HG03460 (cell line): ENCODE results near the gene MME.
"Not testable (repeated sequence)": the region's sequence is repeated elsewhere in the genome, so short reads cannot be mapped to it uniquely, and the experiment has no call there.

Experiments used
- ATAC-seq: cut with Tn5 transposase; IDR thresholded peaks from one replicate; pipeline ENCODE4 v1.9.1; 2021; ENCODE audit not compliant: unreplicated experiment

MME gene

DNA sequence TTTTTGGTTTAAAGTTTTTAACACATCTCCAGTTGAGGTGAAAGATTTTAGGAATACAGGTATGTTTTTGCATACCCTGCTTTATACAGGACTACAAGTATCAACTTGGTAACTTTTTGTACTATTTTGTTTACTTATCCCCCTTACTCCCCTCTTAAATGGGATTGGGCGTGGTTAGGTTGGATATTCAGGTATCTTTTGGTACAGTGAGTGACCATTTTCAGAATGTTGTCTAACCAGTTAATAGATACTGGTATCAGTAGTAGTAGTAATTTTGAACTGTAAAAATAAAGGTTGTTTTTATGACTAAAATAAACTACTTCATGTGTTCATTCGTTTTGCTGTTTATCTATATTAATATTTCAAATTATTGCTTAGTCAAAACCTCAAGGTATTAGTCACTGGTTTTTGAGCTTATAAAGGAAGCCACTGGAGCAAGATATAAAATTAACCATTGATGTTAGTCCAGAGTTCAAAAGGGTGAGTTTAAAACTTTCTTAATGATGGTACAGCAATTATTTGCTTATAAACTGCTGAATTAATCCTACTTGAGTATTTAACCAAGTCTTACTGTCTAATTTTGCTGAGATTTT, 3.3 kb downstream of the MME start:
- ATAC-seq = no peak

DNA sequence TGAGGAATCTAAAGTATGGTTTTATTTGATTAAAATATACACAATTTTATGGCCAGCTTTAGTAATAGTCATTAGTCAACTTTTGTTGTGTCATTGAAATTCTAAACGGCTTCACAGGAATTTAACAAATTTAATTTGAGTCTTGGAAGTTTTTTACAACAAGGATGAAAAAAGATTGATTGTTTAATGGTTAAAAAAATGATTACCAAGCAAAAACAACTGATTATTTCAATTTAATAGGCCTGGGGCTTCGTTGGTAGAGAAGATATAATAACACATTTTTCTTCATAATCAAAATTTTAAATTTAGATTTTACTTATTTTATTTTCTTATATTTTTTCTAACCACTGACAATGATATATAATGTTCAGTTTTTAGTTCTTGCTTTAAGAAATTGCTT, 4.4 kb downstream of the MME start:
- no peak for ATAC-seq

DNA sequence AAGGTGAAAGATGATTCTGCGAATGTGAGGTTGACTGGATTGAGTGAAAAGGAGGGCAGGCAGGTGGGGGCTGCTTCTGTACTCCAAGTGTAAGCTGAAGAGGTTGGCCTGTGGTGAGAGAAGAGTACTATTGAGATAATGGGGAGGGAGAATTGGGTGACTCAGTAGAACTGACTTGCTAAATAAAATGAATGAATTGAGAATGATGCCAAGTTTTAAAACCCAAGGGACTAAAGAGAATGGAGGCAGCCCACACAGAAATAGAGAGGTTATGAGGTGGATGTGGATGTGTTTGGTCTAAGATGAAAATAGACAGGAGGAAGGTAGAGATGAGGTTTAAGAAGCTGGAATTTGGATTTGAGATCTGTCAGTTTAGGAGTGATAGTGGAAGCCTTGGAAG, 5.9 kb downstream of the MME start:
- no peak for ATAC-seq

DNA sequence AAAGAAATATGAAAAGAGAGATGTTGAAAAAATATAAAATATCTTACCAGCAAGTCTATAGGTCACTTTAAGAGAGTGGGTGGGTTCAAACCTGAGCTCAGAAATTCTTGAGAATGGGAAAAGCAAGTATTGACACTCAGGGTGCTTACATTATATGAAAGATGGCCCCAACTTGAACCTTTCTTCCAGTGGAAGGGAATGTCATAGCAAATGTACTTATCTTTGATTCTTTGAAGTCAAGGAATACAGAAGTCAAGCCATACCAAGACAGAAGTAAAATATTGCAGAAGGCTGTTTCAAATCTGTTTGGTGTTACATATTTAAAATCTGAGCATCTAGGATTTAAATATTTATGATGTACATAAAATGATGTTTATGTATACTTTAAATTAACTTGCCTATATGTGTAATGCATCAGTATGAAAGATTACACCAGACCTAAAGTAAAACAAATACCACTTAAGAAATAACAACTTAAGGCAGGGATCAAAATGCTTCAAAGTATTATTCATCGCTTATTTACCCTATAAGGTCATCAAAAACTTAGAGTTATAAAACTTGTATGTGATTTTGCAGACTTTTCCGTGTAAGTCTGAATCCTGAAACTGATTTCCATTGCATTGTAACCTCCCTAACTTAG, 8.7 kb downstream of the MME start:
- no peak for ATAC-seq

DNA sequence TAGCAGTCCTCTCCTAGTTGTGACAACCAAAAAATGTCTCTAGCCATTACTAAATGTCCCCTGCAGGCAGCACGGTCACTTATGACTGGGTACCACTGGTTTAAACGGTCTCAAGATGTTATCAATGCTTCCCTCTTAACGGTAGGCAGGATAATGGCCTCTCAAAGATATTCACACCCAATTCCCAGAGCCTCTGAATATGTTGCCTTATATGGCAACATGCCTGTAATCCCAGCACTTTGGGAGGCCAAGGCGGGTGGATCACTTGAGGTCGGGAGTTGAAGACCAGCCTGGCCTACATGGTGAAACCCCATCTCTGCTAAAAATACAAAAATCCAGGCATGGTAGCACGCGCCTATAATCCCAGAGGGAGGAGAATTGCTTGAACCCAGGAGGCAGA, 9.4 kb downstream of the MME start:
- no peak for ATAC-seq

DNA sequence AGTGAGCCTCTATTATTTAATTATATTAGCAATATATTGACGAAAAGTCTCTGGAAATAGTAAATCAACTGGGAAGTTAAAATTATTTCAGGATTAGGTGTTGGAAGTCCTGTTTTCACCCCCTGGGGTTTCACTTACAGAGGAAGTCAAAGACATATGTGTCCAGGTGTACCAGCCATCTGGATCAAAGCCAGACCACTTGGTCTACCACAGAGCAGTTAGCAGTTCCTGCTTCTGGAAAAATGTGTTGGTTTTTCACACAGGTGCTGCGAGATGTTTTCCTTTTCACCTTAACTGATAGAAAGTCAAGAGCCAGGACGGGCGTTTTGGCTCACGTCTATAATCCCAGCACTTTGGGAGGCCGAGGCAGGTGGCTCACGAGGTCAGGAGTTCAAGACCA, 13.1 kb downstream of the MME start:
- ATAC-seq = no peak

DNA sequence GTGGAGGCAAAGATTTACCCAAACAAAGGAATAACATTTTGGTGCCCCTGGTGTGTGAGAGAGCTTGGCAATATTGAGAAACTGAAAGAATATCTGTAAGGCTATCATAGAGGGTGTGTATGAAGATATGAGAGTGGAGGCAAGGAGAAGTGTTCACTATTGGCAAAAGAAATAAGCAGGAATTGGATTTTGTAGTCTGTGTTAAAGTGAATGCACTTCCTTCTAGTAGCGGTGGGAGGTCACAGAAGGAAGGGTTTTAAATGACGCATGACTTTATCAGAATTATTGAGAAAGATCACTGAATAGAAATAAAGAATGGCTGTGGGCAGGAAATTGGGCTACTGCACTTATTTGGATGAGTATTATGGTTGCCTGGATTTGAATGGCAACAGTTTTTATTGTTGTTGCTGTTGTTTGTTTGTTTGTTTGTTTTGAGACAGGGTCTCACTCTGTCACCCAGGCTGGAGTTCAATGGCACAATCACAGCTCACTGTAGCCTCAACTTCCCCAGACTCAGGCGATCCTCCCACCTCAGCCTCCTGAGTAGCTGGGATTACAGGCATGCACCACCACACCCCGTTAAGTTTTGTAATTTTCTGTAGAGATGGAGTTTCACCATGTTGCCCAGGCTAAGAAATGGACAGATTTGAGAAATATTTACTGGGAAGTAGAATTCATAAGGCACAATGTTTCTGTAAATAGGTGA, 16.3 kb downstream of the MME start:
- no peak for ATAC-seq

DNA sequence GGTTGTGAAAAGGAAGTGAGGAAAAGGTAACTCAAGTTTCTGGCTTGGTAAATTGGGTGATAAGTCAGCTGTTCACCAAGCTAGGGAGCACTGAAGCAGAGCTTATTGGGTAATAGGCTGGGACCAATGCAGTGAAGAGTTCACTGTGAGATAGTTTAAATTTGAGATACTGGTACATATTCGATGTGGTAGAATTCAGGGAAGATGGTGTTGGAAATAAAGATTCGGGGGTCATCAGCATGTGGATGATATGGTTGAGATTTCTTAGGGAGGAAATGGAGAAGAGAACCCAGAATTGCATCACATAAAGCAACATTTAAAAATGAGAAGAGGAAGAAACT, 16.9 kb downstream of the MME start:
- no peak for ATAC-seq

DNA sequence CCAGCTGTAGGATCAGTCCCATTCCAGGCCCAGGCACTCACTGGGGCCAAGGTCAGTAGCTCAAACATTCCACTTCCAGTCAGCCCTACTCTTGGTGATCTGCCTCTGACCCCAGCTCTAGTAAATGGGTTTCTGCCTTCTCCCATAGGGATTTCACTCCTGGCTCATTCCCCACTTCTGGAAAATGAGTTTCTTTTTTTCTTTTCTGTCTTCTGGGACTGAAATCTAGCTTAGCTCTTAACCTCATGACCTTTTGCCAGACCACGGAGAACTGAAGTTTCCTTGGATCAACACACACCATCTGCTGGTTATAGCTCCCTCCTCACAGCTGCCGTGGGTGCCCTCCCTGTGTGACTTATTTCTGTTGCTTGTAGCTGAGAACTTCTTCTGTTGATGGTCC, 21.3 kb downstream of the MME start:
- no peak for ATAC-seq

DNA sequence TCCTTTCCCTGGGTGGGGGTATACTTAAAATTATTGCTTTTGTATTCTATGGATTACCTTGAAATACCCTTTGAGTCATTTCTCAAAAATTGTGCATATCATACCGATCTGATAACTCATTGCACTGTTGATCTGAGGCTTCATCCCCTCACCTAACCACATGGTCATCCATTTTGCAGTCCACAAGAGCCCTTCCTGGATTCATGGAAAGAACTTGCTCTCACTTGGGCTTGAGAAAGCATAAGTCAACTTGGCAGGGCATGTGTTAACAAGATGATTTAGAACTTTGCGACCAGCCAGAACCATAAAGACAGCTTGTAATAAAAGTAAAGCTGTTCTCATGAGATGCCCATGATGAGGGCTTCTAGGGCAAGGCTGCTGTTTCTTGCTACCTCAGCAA, 22.2 kb downstream of the MME start:
- ATAC-seq = no peak

DNA sequence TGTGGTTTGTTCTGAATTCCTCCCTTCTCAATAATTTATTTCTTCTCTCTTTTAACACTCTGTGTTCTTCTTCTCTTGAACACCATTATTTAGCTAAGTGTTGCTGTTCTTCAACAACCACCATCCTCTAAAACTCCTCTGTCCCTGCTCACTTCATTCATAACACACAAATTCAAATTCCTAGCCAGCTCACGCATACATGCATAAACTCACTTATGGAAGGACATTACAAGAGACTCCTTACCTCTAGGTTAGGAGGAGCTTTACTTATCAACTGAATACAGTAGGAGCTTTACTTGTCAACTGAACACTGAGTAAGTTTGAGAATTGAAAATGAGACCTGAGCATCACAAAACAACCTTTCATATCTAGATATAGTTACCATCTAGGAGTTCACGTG, 23.6 kb downstream of the MME start:
- ATAC-seq = no peak

DNA sequence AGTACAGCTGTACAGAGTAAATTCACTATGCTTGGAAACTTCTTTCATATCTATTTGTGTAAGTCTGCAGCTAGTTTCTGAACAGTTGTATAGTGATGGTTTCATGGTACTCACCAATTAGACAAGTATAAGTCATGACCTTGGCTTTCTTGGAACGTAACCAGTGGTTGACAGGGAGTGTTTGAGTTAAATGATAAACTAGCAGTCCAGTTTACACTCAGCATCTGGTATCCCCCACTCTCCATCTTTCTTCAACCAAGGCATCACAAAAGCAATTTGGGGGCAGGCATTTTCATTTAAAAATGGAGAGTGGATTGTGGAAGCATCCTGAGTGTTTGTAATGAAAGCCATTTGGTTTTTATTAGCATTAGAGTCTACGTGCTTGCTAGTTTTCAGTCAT, 26.0 kb downstream of the MME start:
- no peak for ATAC-seq

DNA sequence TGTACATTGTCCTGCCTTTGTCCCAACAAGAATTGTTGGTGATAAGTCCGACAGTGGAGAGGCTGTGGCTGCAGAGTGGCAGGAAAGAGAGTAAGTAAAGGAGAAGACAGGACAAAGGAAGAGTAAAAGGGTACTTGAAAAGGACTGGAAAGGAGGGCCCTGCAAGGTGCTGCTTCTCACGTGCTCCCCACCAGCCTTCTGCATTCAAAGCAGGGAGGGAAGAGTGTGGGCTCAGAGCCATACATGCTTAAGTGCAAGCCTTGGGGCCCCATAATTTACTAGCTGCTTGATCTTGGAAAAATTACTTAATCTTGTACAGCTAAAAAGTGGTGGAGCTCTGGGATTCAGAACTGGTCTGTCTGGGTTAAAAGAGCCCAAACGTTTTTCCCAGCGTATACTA, 29.9 kb downstream of the MME start:
- ATAC-seq = no peak

DNA sequence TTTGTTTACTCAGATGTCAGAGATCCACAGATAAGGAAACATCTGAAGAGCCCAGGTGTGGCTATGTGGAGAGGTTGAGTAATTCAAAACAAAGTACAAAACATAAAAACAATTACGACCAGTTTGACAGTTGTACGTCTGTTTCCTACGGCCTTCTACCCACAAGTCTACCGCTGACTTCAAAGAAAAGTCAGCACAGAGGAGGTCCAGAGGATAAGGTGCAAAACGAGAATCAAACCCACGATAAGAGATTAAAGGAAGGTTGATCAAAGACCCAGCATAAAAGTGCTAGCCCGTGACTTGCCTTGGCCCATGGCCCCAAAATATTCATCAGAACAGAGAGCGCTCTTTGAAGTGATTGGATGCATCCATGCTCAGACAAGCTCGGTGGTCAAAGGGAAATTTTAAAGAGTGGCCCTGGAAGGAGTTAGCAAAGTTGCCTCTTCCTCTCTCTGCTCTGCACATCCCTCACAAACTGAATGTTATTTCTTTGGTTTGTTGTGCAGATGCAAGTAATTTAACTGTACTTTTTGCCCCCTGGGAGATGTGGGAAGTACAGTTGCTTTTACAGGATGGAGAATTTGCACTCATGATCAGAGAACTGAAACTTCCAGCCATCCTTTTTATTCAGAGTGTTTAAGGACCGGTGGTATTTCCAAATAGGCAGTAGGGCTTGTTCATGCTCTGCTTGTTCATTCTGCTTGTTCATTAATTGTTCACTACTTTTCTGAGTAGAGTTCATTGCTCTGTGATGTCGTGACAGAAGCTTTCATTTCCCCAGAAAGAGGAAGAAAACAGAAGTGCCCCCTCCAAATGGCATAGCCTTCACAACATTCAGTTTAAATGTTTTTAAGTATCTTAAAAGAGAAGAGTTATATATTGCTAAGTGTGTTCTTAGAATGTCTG, 31.1 kb downstream of the MME start:
- no peak for ATAC-seq

DNA sequence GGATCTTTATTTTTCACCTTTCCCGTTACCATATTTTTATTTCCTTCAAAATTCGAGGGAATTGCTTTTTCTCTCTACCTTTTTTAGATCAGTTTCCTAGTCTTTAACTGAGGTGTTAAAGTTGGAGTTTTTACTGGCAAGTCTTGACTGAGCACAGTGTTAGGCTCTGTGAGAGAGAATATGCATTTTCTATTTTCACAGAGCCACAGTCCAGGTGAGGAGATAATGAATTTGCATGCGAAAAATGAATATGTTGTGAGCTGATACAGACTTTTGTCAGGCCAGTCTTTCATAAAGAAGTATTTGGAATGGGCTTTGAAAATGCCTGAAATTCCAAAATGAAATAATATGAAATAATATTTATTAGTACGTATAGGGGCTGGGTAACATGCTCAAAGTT, 31.9 kb downstream of the MME start:
- no peak for ATAC-seq

DNA sequence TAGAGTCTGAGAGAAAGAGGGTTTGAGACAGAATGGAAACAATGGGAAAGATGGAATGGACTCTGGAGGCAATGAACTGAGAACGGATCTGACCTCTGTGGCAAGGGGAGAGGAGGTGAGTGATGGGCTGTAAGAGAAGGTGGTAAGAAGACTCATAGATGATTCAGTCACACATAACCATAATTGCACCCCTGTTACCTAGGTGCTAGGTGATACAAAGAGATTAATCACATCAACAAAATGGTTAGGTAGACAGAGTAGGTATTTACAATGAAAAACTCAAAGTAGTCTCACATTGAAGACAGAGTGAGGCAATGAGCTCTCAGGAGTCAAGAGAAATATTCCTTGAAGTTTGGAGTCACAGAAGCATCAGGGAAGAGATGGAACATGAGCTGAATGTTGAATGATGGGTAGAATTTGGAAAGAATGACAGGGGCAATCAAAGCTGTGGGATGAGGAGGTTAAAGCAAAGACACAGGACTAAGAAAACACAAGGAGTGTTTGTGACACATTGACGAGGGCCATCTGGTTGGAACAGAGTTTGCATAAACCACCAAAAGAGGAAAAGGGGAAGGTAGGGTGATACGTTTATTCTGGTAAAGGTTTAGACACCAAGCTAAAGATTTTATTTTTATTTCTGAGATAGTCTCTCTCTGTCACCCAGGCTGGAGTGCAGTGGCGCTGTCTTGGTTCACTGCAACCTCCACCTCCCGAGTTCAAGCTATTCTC, 32.7 kb downstream of the MME start:
- no peak for ATAC-seq

DNA sequence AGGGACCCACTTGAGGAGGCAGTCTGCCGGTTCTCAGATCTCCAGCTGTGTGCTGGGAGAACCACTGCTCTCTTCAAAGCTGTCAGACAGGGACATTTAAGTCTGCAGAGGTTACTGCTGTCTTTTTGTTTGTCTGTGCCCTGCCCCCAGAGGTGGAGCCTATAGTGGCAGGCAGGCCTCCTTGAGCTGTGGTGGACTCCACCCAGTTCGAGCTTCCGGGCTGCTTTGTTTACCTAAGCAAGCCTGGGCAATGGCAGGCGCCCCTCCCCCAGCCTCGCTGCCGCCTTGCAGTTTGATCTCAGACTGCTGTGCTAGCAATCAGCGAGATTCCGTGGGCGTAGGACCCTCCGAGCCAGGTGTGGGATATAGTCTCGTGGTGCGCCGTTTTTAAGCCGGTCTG, 44.6 kb downstream of the MME start:
- ATAC-seq = not testable (repeated sequence)

DNA sequence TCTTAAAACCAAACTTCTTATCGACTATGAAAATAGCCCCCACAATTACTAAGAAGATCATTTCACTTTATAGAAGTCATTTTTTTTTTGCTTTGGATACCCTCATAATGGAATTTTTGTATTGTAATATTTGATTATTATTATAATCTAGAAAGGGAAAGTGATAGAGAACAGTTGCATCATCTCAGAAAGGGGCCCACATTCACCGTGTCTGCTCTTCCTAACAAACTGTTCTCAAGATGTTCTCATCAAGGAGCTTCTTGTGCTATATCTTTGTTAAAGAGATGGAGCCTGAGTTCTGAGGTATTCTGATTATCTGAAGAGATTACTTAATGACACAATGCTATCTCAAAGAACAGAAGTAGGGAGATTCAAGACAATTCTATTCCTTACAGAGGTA, 49.3 kb downstream of the MME start:
- ATAC-seq = no peak

DNA sequence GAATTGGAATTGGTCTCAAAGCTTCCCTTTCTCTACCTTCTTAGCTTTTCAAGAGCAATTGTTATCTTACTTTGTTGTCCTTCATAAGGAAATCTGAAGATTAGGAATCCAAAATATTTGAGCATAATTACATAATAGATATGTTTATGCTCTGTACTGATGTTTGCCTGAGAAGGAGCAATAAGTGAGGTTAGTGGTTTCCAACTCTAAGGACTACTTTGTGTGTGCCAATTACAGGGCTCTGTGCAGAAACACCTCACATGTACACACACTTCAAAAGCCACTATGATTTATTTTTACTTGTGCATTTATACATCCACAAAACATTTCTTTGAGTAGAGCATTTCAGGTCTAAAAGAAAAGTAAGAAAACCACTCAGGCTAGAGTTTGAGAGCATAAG, 49.9 kb downstream of the MME start:
- ATAC-seq = no peak

DNA sequence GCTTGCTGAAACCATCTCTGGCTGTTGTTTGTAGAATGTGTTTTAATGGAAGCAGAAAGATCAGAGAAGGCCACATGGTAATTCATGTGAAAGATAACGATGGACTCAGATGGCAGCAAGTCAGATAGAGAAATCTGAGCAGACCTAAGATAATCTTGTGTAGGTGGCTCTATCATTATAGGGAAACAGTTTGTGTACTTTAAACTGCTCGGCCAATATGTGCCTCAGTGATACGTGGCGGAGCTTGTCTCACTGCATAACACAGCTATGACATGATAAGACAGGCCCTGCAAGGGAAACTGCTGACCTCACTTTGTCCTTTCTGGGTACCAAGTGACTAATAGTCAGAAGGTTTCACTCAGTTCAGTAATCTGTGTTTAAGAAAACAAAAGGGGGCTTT, 51.0 kb downstream of the MME start:
- ATAC-seq = peak; percentile 61

DNA sequence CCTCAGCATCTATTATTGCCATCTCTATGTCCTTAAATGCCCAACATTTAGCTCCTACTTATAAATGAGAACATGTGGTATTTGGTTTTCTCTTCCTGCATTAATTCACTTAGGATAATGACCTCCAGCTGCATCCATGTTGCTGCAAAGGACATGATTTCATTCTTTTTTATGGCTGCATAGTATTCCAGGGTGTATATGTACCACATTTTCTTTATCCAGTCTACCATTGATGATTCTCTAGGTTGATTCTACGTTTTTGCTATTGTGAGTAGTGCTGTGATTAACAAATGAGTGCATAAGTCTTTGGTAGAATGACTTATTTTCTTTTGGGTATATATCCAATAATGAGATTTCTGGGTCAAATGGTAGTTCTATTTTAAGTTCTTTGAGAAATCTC, 54.2 kb downstream of the MME start:
- ATAC-seq = not testable (repeated sequence)
